BE2C (cell line): ENCODE data around the gene SLC39A11.

ENCODE experiments used
- DNase-seq: peaks from one replicate; pipeline ENCODE4 v3.0.0-alpha.2; 2020
- H3K27me3 ChIP-seq: fragments of 250-450 bp; sonication (Bioruptor Pico); 2 replicates; pipeline ENCODE4 v1.5.1; 2020; ENCODE audit warnings: mild to moderate bottlenecking
- H3K36me3 ChIP-seq: fragments of 250-450 bp; sonication (Bioruptor Pico); 2 replicates; pipeline ENCODE4 v1.5.1; 2020; ENCODE audit warnings: mild to moderate bottlenecking
- H3K4me1 ChIP-seq: fragments of 250-450 bp; sonication (Bioruptor Pico); 2 replicates; pipeline ENCODE4 v1.5.1; 2020
- H3K4me3 ChIP-seq: 2 replicates; pipeline ENCODE4 v1.5.1; 2011; ENCODE audit warnings: low read depth, low read length
- H3K9me3 ChIP-seq: fragments of 250-450 bp; sonication (Bioruptor Pico); 2 replicates; pipeline ENCODE4 v1.5.1; 2020
- TF ChIP-seq, protein P1 (sequence below): IDR thresholded peaks from 2 replicates; pipeline ENCODE4 v1.5.1; 2012; ENCODE audit warnings: mild to moderate bottlenecking, low read depth, low read length

SLC39A11 gene

DNA sequence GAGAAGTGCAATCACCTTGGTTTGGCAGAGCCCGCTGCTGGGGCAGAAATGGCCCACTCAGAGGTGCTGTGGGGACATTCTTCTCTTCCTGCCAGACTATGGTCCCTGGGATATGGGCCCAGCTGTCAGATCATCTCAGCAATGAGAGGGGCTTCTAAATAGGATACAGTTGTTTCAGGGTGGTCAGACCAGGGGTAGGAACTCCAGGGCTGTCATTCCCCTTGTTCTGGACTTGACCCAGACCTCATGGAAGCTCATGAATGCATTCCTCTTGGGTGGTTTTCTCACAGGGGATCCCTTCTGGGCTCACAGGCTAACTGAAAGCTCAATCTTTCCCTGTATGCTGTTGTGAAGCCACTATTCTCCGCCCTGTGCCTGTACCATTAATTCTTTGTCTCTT, 347.2 kb downstream of the SLC39A11 start:
- no peaks in the 10 kb centered on the region for H3K36me3 ChIP-seq
- no peak overlapping the region for H3K4me3 ChIP-seq
- DNase-seq: no peak
- no peaks in the 10 kb centered on the region for H3K9me3 ChIP-seq
- no peaks in the 10 kb centered on the region for H3K4me1 ChIP-seq
- TF ChIP-seq, protein P1, sequence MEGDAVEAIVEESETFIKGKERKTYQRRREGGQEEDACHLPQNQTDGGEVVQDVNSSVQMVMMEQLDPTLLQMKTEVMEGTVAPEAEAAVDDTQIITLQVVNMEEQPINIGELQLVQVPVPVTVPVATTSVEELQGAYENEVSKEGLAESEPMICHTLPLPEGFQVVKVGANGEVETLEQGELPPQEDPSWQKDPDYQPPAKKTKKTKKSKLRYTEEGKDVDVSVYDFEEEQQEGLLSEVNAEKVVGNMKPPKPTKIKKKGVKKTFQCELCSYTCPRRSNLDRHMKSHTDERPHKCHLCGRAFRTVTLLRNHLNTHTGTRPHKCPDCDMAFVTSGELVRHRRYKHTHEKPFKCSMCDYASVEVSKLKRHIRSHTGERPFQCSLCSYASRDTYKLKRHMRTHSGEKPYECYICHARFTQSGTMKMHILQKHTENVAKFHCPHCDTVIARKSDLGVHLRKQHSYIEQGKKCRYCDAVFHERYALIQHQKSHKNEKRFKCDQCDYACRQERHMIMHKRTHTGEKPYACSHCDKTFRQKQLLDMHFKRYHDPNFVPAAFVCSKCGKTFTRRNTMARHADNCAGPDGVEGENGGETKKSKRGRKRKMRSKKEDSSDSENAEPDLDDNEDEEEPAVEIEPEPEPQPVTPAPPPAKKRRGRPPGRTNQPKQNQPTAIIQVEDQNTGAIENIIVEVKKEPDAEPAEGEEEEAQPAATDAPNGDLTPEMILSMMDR: no peak
- H3K27me3 ChIP-seq: no peaks in the 10 kb centered on the region

DNA sequence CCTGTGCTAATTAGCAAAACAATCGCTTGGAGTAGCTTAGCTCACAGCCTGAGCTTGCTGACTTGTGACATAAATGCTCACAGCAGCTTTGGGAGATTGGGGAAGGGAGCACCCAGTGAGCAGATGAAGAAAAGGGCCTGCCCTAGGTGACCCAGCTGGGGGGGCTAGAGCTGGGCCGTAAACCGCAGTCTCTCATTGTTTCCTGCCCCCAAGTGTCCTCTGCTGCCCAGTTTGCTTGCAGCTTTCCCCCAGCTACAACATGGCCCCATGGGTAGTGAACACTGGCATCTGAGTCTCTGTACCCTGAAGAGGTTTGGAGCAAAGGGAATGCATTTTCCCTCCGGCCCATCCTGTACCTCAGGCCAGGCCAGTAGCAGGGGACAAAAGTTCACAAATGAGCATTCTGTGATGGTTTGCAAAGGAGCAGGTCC, 349.4 kb downstream of the SLC39A11 start:
- Histone ChIP-seq H3K4me1 (no peaks in the 10 kb centered on the region), H3K27me3 (no peaks in the 10 kb centered on the region), H3K36me3 (no peaks in the 10 kb centered on the region), H3K9me3 (no peaks in the 10 kb centered on the region), H3K4me3 (no peak overlapping the region)
- TF ChIP-seq, protein P1: no peak
- no peak for DNase-seq

DNA sequence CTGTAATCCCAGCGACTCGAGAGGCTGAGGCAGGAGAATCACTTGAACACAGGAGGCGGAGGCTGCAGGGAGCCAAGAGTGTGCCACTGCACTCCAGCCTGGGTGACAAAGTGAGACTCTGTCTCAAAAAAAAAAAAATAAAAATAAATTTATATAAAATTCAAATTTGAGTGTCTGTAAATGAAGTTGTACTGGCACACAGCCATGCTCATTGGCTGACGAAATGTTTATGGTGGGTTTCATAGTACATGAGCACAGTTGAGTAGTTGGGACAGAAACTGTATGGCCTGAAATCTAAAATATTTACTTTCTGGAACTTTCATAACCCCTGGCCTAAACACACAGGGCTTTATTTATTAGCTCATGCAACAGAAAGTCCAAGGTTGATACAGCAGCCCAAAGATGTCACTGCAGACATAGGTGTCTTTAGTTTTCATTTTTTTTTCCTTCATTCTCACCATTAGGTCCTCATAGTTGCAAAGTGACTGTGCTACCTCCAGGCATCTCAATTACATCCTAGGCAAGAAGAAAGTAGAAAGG, 355.3 kb downstream of the SLC39A11 start:
- no peak for DNase-seq
- peaks cover 4% of the 10 kb centered on the region; the same call in 1 of the 2 replicates for H3K4me1 ChIP-seq
- TF ChIP-seq, protein P1: no peak
- no peaks in the 10 kb centered on the region for H3K9me3 ChIP-seq
- no peaks in the 10 kb centered on the region; the same call in 1 of the 2 replicates for H3K36me3 ChIP-seq
- no peaks in the 10 kb centered on the region for H3K27me3 ChIP-seq
- no peak overlapping the region for H3K4me3 ChIP-seq

DNA sequence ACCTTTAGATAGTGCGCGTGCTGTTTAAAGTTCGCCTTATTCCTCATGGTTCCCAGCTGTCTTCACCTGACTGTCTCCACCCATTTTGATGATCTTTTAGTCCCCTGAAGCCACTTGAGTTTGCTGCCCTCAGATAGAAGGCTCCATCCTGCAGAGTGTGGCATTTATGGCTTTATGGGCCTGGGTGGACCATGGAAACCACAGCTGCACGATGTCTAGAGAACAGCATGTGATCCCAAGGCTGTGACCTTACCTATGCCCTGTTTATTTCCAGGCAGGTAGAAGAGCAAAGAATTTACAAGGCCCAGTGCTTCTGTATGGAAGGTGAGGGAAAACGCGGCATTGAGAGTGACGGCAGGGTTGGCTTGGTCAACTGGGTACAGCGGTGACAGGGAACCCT, 356.9 kb downstream of the SLC39A11 start:
- H3K4me1 ChIP-seq: peaks cover 4% of the 10 kb centered on the region; the same call in 1 of the 2 replicates
- DNase-seq: no peak
- H3K36me3 ChIP-seq: no peaks in the 10 kb centered on the region; the same call in 1 of the 2 replicates
- no peak overlapping the region for H3K4me3 ChIP-seq
- no peaks in the 10 kb centered on the region for H3K9me3 ChIP-seq
- H3K27me3 ChIP-seq: no peaks in the 10 kb centered on the region
- TF ChIP-seq, protein P1: no peak

DNA sequence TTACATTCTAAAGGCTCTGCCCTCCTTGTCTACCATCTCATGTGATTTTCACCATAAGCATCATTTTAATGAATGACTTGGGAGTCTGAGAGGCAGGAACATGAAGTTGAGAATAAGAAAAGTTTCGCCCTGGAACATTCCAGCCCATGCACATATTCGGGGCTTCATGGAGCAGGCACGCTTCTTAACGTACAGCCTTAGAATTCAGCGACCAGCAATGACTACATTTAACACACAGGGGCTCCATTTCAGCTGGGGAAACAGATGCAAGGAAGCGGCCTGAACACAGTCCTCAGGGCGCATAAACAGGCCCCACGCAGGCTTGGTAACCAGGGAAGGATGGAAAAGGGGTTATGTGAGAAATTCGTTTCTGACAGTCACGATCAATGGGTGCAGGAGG, 357.4 kb downstream of the SLC39A11 start:
- H3K9me3 ChIP-seq: no peaks in the 10 kb centered on the region
- H3K36me3 ChIP-seq: no peaks in the 10 kb centered on the region; the same call in 1 of the 2 replicates
- H3K4me1 ChIP-seq: peaks cover 4% of the 10 kb centered on the region; the same call in 1 of the 2 replicates
- no peak overlapping the region for H3K4me3 ChIP-seq
- no peaks in the 10 kb centered on the region for H3K27me3 ChIP-seq
- DNase-seq: peak; percentile 54
- TF ChIP-seq, protein P1: peak; percentile 61

DNA sequence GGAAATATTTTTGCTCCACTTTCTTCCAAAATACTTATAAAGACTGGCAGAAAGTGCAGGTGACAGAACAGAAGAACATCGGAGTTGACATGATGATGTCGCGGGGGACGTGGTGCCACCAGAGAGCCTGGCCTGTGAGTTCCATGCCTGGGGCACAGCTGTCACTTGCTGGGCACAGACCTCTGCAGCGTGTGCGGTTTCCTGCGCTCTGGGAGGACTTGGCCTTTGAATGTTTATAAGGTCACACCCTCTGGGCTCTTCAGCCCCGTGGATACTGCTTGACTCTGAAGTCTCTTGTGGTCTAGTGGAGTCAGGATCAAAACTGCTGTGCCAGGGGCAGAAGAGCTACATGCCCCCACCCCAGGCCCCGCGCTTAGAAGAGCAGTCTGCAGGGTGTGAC, 357.9 kb downstream of the SLC39A11 start:
- no peaks in the 10 kb centered on the region for H3K9me3 ChIP-seq
- no peaks in the 10 kb centered on the region; the same call in 1 of the 2 replicates for H3K36me3 ChIP-seq
- peaks cover 4% of the 10 kb centered on the region; the same call in 1 of the 2 replicates for H3K4me1 ChIP-seq
- TF ChIP-seq, protein P1: no peak
- DNase-seq: no peak
- H3K27me3 ChIP-seq: no peaks in the 10 kb centered on the region
- H3K4me3 ChIP-seq: no peak overlapping the region
